Measurements from ENCODE around the gene MAP1LC3B2.

- no peak for TF ChIP-seq CTCF (IDR thresholded peaks at IDR 0.05; ENCODE audit: poor library complexity)
- TF ChIP-seq EZH2phosphoT487 (IDR thresholded peaks at IDR 0.05; ENCODE audit: low read depth, severe bottlenecking, unreplicated experiment) = no peak
- TF ChIP-seq EZH2 (IDR thresholded peaks at IDR 0.05; ENCODE audit: borderline replicate concordance) = no peak
These were observed 30.1 kb upstream of the MAP1LC3B2 start for GRCh38 chr12:116529048-116529447.

Data from hepatocyte (in vitro differentiated cells).